ENCODE data around the gene SYDE2. TPM values are rescaled to one million over a fixed set of nuclear protein-coding genes. Genes with fewer than 3 reads are reported as not detected.

SYDE2 gene
- total RNA-seq, 2 experiments from 2014 or later = 2.7 to 2.8 TPM

DNA sequence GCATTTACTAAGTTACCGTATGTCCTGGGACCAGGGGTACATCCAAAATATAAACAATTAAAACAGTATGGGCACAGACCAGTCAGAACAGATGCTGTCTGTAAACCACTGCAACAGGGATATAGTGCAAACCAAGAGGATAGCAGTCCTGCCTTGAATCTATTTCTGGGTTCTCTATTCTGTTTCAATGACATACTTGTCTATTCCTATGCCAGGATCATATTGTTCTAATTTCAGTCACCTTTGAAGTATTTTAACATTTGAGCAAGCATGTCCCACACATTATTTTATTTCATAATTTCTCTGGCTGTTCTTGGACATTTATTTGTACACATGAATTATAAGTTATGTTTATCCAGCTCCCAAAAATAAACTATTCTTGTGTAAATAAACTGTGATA lies 28.2 kb upstream of the SYDE2 start:
- H3K9me3 Mint-ChIP-seq = no peaks in the 10 kb centered on the region
- H3K27me3 Mint-ChIP-seq = peaks cover 2% of the 10 kb centered on the region
- DNase-seq = no peak
- H3K27ac Mint-ChIP-seq = no peak overlapping the region
- CTCF ChIA-PET = interaction anchor here (1.2 kb wide), 1 partner anchor 48 kb away, joined by 3 read pairs; no protein-coding TSS in a partner anchor
- H3K4me1 Mint-ChIP-seq (ENCODE audit: low read depth) = no peaks in the 10 kb centered on the region
- intact Hi-C loops (cut with micrococcal nuclease) = no loop called here
- no peaks in the 10 kb centered on the region for H3K36me3 Mint-ChIP-seq
- POLR2A ChIA-PET = no interaction called here
- H3K4me3 Mint-ChIP-seq = no peak overlapping the region

GRCh38 chr1:85225624-85226380 lies 25.0 kb upstream of the SYDE2 start:
- intact Hi-C loops (cut with micrococcal nuclease) = no loop called here
- no peak overlapping the region for H3K27ac Mint-ChIP-seq
- no peak overlapping the region for H3K4me3 Mint-ChIP-seq
- POLR2A ChIA-PET = no interaction called here
- no peaks in the 10 kb centered on the region for H3K27me3 Mint-ChIP-seq
- DNase-seq = no peak
- H3K4me1 Mint-ChIP-seq (ENCODE audit: low read depth) = no peaks in the 10 kb centered on the region
- no peaks in the 10 kb centered on the region for H3K9me3 Mint-ChIP-seq
- H3K36me3 Mint-ChIP-seq = no peaks in the 10 kb centered on the region
- CTCF ChIA-PET = interaction anchor here (0.6 to 1.4 kb wide), 4 partner anchors 9 to 290 kb away, joined by 3 to 4 read pairs (median 3); no protein-coding TSS in a partner anchor

- CTCF ChIA-PET = interaction anchor here (0.6 to 1.4 kb wide), 6 partner anchors 10 to 289 kb away, joined by 3 to 7 read pairs (median 4); partner anchors contain the start of gene C1orf52
- H3K4me3 Mint-ChIP-seq = no peak overlapping the region
Observed at GRCh38 chr1:85224734-85225623, 24.2 kb upstream of the SYDE2 start.

GRCh38 chr1:85224295-85224694 lies 23.5 kb upstream of the SYDE2 start:
- Mint-ChIP-seq H3K4me3 (no peak overlapping the region), H3K36me3 (no peaks in the 10 kb centered on the region), H3K9me3 (no peaks in the 10 kb centered on the region), H3K27ac (no peak overlapping the region), H3K27me3 (peaks cover 1% of the 10 kb centered on the region), H3K4me1 (ENCODE audit: low read depth) (no peaks in the 10 kb centered on the region)
- DNase-seq = no peak
- CTCF ChIA-PET = interaction anchor here (1.0 to 1.4 kb wide), 4 partner anchors 25 to 289 kb away, joined by 3 to 7 read pairs (median 4); partner anchors contain the start of gene C1orf52
- POLR2A ChIA-PET = no interaction called here
- intact Hi-C loops (cut with micrococcal nuclease) = no loop called here

More at GRCh38 chr1:85224734-85225623, 24.2 kb upstream of the SYDE2 start:
- no peaks in the 10 kb centered on the region for H3K9me3 Mint-ChIP-seq
- H3K27ac Mint-ChIP-seq = no peak overlapping the region
- DNase-seq = no peak
- no peaks in the 10 kb centered on the region for H3K4me1 Mint-ChIP-seq (ENCODE audit: low read depth)
- peaks cover 1% of the 10 kb centered on the region for H3K27me3 Mint-ChIP-seq
- POLR2A ChIA-PET = no interaction called here
- intact Hi-C loops (cut with micrococcal nuclease) = no loop called here
- H3K36me3 Mint-ChIP-seq = no peaks in the 10 kb centered on the region

GRCh38 chr1:85223334-85223733 lies 22.5 kb upstream of the SYDE2 start:
- intact Hi-C loops (cut with micrococcal nuclease) = no loop called here
- no peak overlapping the region for H3K4me3 Mint-ChIP-seq
- H3K27me3 Mint-ChIP-seq = peaks cover 1% of the 10 kb centered on the region
- H3K27ac Mint-ChIP-seq = no peak overlapping the region
- no peaks in the 10 kb centered on the region for H3K9me3 Mint-ChIP-seq
- no peaks in the 10 kb centered on the region for H3K36me3 Mint-ChIP-seq
- DNase-seq = no peak
- ChIA-PET POLR2A (no interaction called here), CTCF (no interaction called here)
- no peaks in the 10 kb centered on the region for H3K4me1 Mint-ChIP-seq (ENCODE audit: low read depth)

DNA sequence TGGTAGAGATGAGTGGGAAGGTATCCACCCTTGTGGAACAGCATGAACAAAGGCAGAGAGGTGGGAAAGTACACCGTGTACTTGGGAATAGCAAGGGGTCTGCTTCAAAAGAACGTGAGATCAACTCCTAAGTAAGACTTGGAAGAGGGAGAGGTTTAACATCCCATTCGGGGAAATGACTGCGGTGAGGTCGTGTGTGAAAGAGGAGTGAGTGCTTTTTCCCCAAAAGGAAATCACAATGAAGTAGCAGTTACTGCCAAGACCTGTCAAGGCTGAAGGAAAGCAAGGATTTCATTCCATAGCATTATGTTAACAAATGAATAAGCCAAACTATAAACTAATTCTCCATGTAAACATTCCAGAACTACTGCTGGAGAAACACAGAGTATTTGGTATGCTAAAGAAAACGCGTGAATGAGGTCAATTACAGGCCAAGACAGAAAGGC lies 20.0 kb upstream of the SYDE2 start:
- POLR2A ChIA-PET = no interaction called here
- Mint-ChIP-seq H3K27me3 (peaks cover 3% of the 10 kb centered on the region), H3K36me3 (no peaks in the 10 kb centered on the region), H3K27ac (no peak overlapping the region), H3K4me1 (ENCODE audit: low read depth) (no peaks in the 10 kb centered on the region), H3K4me3 (no peak overlapping the region), H3K9me3 (no peaks in the 10 kb centered on the region)
- CTCF ChIA-PET = no interaction called here
- no peak for DNase-seq
- intact Hi-C loops (cut with micrococcal nuclease) = no loop called here

- no peak overlapping the region for H3K4me3 Mint-ChIP-seq
- H3K4me1 Mint-ChIP-seq (ENCODE audit: low read depth) = no peaks in the 10 kb centered on the region
Observed at GRCh38 chr1:85219853-85220610, 19.2 kb upstream of the SYDE2 start.

DNA sequence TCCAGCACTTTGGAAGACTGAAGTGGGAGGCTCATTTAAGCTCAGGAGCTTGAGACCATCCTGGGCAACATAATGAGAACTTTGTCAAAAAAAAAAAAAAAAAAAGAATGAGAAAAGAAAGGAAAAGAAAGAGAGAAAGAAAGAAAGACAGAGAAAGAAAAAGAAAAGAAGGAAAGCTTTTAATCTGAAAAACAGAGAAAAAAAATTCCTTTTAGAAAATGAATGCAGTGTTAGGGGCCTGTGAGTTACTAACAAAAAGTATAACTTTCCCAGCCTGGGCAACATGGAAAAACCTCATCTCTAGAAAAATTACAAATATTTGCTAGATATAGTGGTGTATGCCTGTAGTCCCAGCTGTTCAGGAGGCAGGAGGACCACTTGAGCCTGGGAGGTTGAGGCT lies 15.9 kb upstream of the SYDE2 start:
- CTCF ChIA-PET = interaction anchor here (0.7 to 1.6 kb wide), 3 partner anchors 11 to 272 kb away, joined by 3 to 5 read pairs (median 4); partner anchors contain the start of gene C1orf52
- H3K36me3 Mint-ChIP-seq = no peaks in the 10 kb centered on the region
- H3K4me3 Mint-ChIP-seq = no peak overlapping the region
- no peak for DNase-seq
- H3K27ac Mint-ChIP-seq = no peak overlapping the region
- intact Hi-C loops (cut with micrococcal nuclease) = no loop called here
- no peaks in the 10 kb centered on the region for H3K9me3 Mint-ChIP-seq
- no peaks in the 10 kb centered on the region for H3K4me1 Mint-ChIP-seq (ENCODE audit: low read depth)
- POLR2A ChIA-PET = interaction anchor here (0.6 kb wide), 1 partner anchor 280 kb away, joined by 3 read pairs; no protein-coding TSS in a partner anchor
- peaks cover 12% of the 10 kb centered on the region for H3K27me3 Mint-ChIP-seq

More at GRCh38 chr1:85219853-85220610, 19.2 kb upstream of the SYDE2 start:
- H3K36me3 Mint-ChIP-seq = no peaks in the 10 kb centered on the region
- no peak overlapping the region for H3K27ac Mint-ChIP-seq
- peaks cover 8% of the 10 kb centered on the region for H3K27me3 Mint-ChIP-seq
- POLR2A ChIA-PET = no interaction called here
- CTCF ChIA-PET = interaction anchor here (1.3 kb wide), 1 partner anchor 34 kb away, joined by 4 read pairs; no protein-coding TSS in a partner anchor
- no peaks in the 10 kb centered on the region for H3K9me3 Mint-ChIP-seq
- intact Hi-C loops (cut with micrococcal nuclease) = no loop called here
- DNase-seq = no peak

- CTCF ChIA-PET = interaction anchor here (1.0 to 1.4 kb wide), 2 partner anchors 45 to 270 kb away, joined by 3 to 4 read pairs; partner anchors contain the start of gene C1orf52
- peaks cover 14% of the 10 kb centered on the region for H3K27me3 Mint-ChIP-seq
- no peaks in the 10 kb centered on the region for H3K9me3 Mint-ChIP-seq
- intact Hi-C loops (cut with micrococcal nuclease) = no loop called here
- no peaks in the 10 kb centered on the region for H3K36me3 Mint-ChIP-seq
- H3K4me3 Mint-ChIP-seq = no peak overlapping the region
- no peak overlapping the region for H3K27ac Mint-ChIP-seq
- H3K4me1 Mint-ChIP-seq (ENCODE audit: low read depth) = no peaks in the 10 kb centered on the region
- no peak for DNase-seq
- POLR2A ChIA-PET = no interaction called here
Observed at GRCh38 chr1:85214654-85215053, 13.8 kb upstream of the SYDE2 start.

- Mint-ChIP-seq H3K27ac (no peak overlapping the region), H3K4me1 (ENCODE audit: low read depth) (no peaks in the 10 kb centered on the region), H3K4me3 (no peak overlapping the region), H3K27me3 (peaks cover 20% of the 10 kb centered on the region), H3K9me3 (no peaks in the 10 kb centered on the region), H3K36me3 (no peaks in the 10 kb centered on the region)
- ChIA-PET CTCF (no interaction called here), POLR2A (no interaction called here)
- intact Hi-C loops (cut with micrococcal nuclease) = no loop called here
- DNase-seq = no peak
Observed at GRCh38 chr1:85208488-85208887, 7.7 kb upstream of the SYDE2 start.

DNA sequence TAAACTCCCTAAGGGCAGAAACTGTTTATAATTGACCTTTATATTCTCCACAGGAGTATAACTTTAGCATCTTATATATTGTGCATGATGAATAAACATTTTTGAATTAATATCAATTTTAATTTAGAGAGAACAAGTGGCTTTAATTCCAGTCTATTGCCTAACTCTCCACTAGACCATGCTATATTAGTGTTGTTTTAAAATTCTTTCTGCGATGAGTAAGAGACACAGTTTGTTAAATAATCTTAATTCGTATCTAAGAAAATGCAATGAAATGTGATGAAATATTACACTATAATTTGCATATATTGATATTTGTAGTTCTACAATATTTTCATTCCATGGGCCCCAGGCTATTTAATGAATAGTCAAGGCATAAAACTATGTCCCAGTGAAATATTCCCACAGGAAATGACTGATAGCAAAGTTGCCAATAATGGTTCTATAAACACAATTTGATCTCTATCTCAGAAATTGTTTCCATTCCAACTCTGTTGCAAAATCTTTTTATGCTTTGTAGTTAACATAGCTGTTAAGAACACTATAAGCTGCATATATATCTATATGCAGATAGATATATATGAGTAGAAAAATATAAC lies 2.9 kb upstream of the SYDE2 start:
- Mint-ChIP-seq H3K27me3 (peaks cover 13% of the 10 kb centered on the region), H3K9me3 (no peaks in the 10 kb centered on the region), H3K4me1 (ENCODE audit: low read depth) (peaks cover 16% of the 10 kb centered on the region), H3K27ac (no peak overlapping the region), H3K36me3 (peaks cover 3% of the 10 kb centered on the region), H3K4me3 (no peak overlapping the region)
- DNase-seq = no peak
- intact Hi-C loops (cut with micrococcal nuclease) = loop anchor here (5.0 kb wide), 2 partner anchors 39 to 511 kb away; partner anchors contain the start of gene SSX2IP
- CTCF ChIA-PET = interaction anchor here (1.0 kb wide), 1 partner anchor 259 kb away, joined by 3 read pairs; no protein-coding TSS in a partner anchor
- POLR2A ChIA-PET = no interaction called here
